ENCODE measurements around the gene CARD10. TPM values are rescaled to one million over a fixed set of nuclear protein-coding genes. Genes with fewer than 3 reads are reported as not detected.

CARD10 gene
- total RNA-seq, 4 donors from 2014 or later: 11.6 to 24.1 (median 20.9) TPM

DNA sequence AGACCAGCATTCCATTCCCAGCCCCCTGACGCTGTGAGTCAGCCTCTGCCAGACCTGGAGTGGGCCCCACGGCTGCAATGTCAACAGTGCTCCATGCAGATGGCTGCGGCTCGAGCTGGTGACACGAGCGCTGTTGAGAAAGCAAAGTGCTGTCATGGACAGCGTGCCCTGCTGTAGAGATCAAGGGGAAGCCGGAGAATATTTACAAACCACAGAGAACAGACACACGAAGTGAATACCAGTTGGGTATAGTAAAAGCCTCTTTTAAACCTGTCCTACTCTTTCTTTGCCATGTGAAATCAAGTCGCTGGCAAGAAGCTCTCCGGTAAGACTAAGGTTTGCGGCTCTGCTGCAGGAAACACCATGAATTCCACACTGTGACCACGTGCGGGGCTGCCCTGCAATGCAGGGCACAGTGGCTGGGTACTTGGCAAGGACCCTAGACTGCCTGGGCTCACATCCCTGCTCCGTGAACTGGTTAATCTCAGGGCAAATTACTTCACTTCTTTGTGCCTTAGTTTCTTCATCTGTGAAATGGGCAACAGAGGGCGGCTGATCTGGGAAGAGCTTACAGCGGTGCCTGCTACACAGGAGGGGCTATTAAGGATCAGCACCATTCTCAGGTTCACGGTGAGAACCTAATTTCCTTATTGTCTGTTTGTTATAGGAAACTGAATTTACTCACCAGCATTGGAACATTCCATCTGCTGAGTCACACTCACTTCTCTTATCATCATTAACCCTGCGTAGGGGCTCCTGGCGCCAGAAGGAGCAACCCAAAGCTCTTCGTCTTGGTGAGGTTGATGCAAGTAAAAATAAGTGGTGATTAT, 64.1 kb downstream of the CARD10 start:
- Histone ChIP-seq H3K9me3 (peaks cover 0 to 3% (median 0%) of the 10 kb centered on the region in 3 donors), H3K36me3 (no peaks in the 10 kb centered on the region), H3K27ac (no peak overlapping the region), H3K4me3 (no peak overlapping the region), H3K4me1 (no peaks in the 10 kb centered on the region), H3K27me3 (peaks cover 0 to 67% (median 0%) of the 10 kb centered on the region in 4 donors)
- intact Hi-C loops (cut with DNase I): loop anchor here (5.0 kb wide), 1 partner anchor 138 kb away; no protein-coding TSS in a partner anchor
- DNase-seq: no peak
- TF ChIP-seq, protein P1, sequence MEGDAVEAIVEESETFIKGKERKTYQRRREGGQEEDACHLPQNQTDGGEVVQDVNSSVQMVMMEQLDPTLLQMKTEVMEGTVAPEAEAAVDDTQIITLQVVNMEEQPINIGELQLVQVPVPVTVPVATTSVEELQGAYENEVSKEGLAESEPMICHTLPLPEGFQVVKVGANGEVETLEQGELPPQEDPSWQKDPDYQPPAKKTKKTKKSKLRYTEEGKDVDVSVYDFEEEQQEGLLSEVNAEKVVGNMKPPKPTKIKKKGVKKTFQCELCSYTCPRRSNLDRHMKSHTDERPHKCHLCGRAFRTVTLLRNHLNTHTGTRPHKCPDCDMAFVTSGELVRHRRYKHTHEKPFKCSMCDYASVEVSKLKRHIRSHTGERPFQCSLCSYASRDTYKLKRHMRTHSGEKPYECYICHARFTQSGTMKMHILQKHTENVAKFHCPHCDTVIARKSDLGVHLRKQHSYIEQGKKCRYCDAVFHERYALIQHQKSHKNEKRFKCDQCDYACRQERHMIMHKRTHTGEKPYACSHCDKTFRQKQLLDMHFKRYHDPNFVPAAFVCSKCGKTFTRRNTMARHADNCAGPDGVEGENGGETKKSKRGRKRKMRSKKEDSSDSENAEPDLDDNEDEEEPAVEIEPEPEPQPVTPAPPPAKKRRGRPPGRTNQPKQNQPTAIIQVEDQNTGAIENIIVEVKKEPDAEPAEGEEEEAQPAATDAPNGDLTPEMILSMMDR (IDR thresholded peaks at IDR 0.05): no peak
- no peak for TF ChIP-seq POLR2A (IDR thresholded peaks at IDR 0.05)
- 36 to 48% methylated on average over 19 to 20 of the region's 21 CpGs for WGBS, 2 donors

DNA sequence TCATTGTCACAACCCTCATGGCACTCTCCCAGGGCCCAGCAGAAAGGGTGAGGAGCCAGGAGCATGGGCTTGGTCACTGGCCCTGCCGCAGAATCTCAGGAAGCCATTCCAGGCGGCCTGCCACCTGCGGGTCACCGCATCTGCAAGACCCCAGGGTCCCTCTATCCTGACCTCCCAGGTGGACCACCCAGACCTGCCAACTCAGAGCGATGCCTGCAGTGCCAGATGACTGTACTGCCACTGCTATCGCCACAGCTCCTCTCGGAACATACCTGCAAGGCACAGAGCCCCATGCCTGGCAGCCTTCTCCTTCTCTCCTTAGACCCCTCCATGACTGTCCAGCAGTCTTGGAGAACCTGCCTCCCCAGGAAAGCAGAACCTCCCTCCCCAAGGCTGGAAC, 65.5 kb downstream of the CARD10 start:
- Histone ChIP-seq H3K4me1 (peaks cover 0 to 3% (median 0%) of the 10 kb centered on the region in 3 donors), H3K9me3 (peaks cover 0 to 3% (median 0%) of the 10 kb centered on the region in 3 donors), H3K27me3 (peaks cover 0 to 80% (median 0%) of the 10 kb centered on the region in 4 donors), H3K4me3 (no peak overlapping the region), H3K27ac (no peak overlapping the region), H3K36me3 (no peaks in the 10 kb centered on the region)
- DNase-seq: no peak
- intact Hi-C loops (cut with DNase I): loop anchor here (5.0 kb wide), 1 partner anchor 136 kb away; no protein-coding TSS in a partner anchor
- TF ChIP-seq, protein P1 (IDR thresholded peaks at IDR 0.05): no peak
- no peak for TF ChIP-seq POLR2A (IDR thresholded peaks at IDR 0.05)
- WGBS, 2 donors: 80 to 90% methylated on average over 1 to 4 of the region's 7 CpGs

- H3K4me1 ChIP-seq: peaks cover 0 to 6% (median 0%) of the 10 kb centered on the region in 3 donors
- TF ChIP-seq POLR2A (IDR thresholded peaks at IDR 0.05): no peak
- TF ChIP-seq, protein P1 (IDR thresholded peaks at IDR 0.05): no peak
- WGBS, 2 donors: 35 to 61% methylated on average over 1 of the region's 1 CpG
- H3K27me3 ChIP-seq: peaks cover 0 to 82% (median 0%) of the 10 kb centered on the region in 4 donors
- H3K4me3 ChIP-seq: no peak overlapping the region
- H3K27ac ChIP-seq: no peak overlapping the region
- H3K9me3 ChIP-seq: peaks cover 0 to 3% (median 0%) of the 10 kb centered on the region in 3 donors
- DNase-seq: no peak
- intact Hi-C loops (cut with DNase I): loop anchor here (5.0 kb wide), 1 partner anchor 134 kb away; no protein-coding TSS in a partner anchor
- H3K36me3 ChIP-seq: no peaks in the 10 kb centered on the region
Observed at GRCh38 chr22:37451218-37451617, 68.0 kb downstream of the CARD10 start.

- intact Hi-C loops (cut with DNase I): loop anchor here (5.0 kb wide), 1 partner anchor 132 kb away; no protein-coding TSS in a partner anchor
- H3K4me3 ChIP-seq: no peak overlapping the region
Observed at GRCh38 chr22:37449331-37450001, 69.7 kb downstream of the CARD10 start.

More at GRCh38 chr22:37449331-37450001, 69.7 kb downstream of the CARD10 start:
- Histone ChIP-seq H3K27ac (no peak overlapping the region), H3K9me3 (peaks cover 0 to 3% (median 0%) of the 10 kb centered on the region in 3 donors), H3K36me3 (no peaks in the 10 kb centered on the region), H3K27me3 (peaks cover 0 to 79% (median 0%) of the 10 kb centered on the region in 4 donors), H3K4me1 (peaks cover 0 to 6% (median 0%) of the 10 kb centered on the region in 3 donors)
- 32 to 52% methylated on average over 7 to 9 of the region's 15 CpGs for WGBS, 2 donors
- TF ChIP-seq POLR2A (IDR thresholded peaks at IDR 0.05): no peak
- TF ChIP-seq, protein P1 (IDR thresholded peaks at IDR 0.05): no peak
- no peak for DNase-seq

Data from esophagus squamous epithelium (tissue), 5 donors.